Measurements from ENCODE around the gene NRF1. TPM values are rescaled to one million over a fixed set of nuclear protein-coding genes. Genes with fewer than 3 reads are reported as not detected.
A peak's percentile ranks its signal among the peaks of the same experiment; 100 is the strongest.

The NRF1 gene
- total RNA-seq, 1 experiment from 2014 or later = 19.3 TPM

GRCh38 chr7:129797214-129797789 is 185.8 kb downstream of the NRF1 start:
- no peaks in the 10 kb centered on the region; a peak in 2 of 7 replicates for H3K36me3 Mint-ChIP-seq (ENCODE audit: insufficient read depth in 1 of 3, low read depth in 3 of 3)
- no peaks in the 10 kb centered on the region for H3K9me3 ChIP-seq (ENCODE audit: control insufficient read depth, low read depth, low read length)
- peaks cover 23 to 34% of the 10 kb centered on the region in 2 experiments for H3K4me1 Mint-ChIP-seq
- no peak overlapping the region for H4K5ac ChIP-seq (ENCODE audit: insufficient read length, low read depth, low read length)
- no peak overlapping the region for H3K56ac ChIP-seq (ENCODE audit: insufficient read length, low read depth, low read length)
- H2BK5ac ChIP-seq (ENCODE audit: insufficient read length, low read length) = no peak overlapping the region
- H3K27me3 ChIP-seq (ENCODE audit: insufficient read depth, low read length) = no peaks in the 10 kb centered on the region
- no peak overlapping the region for H2BK20ac ChIP-seq (ENCODE audit: low read depth, low read length, poor library complexity, severe bottlenecking)
- no peaks in the 10 kb centered on the region for H3K79me1 ChIP-seq (ENCODE audit: insufficient read depth, low read depth, low read length, poor library complexity, severe bottlenecking)
- no peak for TF ChIP-seq CTCF (conservative IDR thresholded peaks at IDR 0.05)
- H2AK5ac ChIP-seq (ENCODE audit: insufficient read length, low read length) = no peak overlapping the region
- peak; percentile 53 for DNase-seq
- no peaks in the 10 kb centered on the region for H3K9me3 Mint-ChIP-seq
- WGBS (ENCODE audit: extremely low coverage, insufficient read length, low lambda C conversion rate) = no CpG with 5 or more reads among the region's 7 CpGs
- peaks cover 10% of the 10 kb centered on the region for H3K4me1 ChIP-seq (ENCODE audit: insufficient read depth, low read length)
- H3T11ph ChIP-seq (ENCODE audit: low read length) = no peak overlapping the region
- H2BK120ac ChIP-seq (ENCODE audit: low read depth, low read length, poor library complexity, severe bottlenecking) = no peak overlapping the region
- no peaks in the 10 kb centered on the region for H3K79me2 ChIP-seq (ENCODE audit: insufficient read depth, low read length)
- H3K23me2 ChIP-seq (ENCODE audit: insufficient read length, low read depth, low read length, poor library complexity, severe bottlenecking) = no peaks in the 10 kb centered on the region
- no peaks in the 10 kb centered on the region for H4K20me1 ChIP-seq (ENCODE audit: control insufficient read depth, insufficient read depth, insufficient read length)
- H3K27ac Mint-ChIP-seq = no peak overlapping the region; a peak in 2 of 7 replicates
- no peak overlapping the region for H4K91ac ChIP-seq (ENCODE audit: insufficient read length, low read depth, low read length)
- no peak overlapping the region for H2BK12ac ChIP-seq (ENCODE audit: insufficient read length, low read depth, low read length)
- no peak overlapping the region for H4K8ac ChIP-seq (replicated peaks; ENCODE audit: insufficient read length, low read depth, low read length)
- no peak overlapping the region for H3K23ac ChIP-seq (ENCODE audit: insufficient read length, low read depth, low read length)
- H3K27me3 Mint-ChIP-seq (ENCODE audit: low read depth) = peaks cover 24% of the 10 kb centered on the region
- no peak overlapping the region for H3K4ac ChIP-seq (ENCODE audit: low read depth, low read length)
- no peak overlapping the region for H3K27ac ChIP-seq (ENCODE audit: insufficient read length, low read depth, low read length)
- no peak overlapping the region for H3K4me2 ChIP-seq (ENCODE audit: insufficient read depth, insufficient read length, low read length)
- no peak overlapping the region; a peak in 1 of 5 replicates for H3K4me3 Mint-ChIP-seq
- H2BK15ac ChIP-seq (ENCODE audit: low read depth, low read length) = no peak overlapping the region
- H3K14ac ChIP-seq (ENCODE audit: insufficient read depth, low read length) = no peak overlapping the region
- no peak overlapping the region for H3K18ac ChIP-seq (ENCODE audit: insufficient read length, low read depth, low read length)
- no peak overlapping the region for H2AFZ ChIP-seq (ENCODE audit: low read length)
- H3K9ac ChIP-seq (ENCODE audit: extremely low read depth, insufficient read length, low read length) = no peak overlapping the region
